NCI-H146 (cell line): Measurements from ENCODE around the gene GULP1.
A peak's percentile ranks its signal among the peaks of the same experiment; 100 is the strongest.

ENCODE experiments used
- DNase-seq: peaks from one replicate; lab custom pipeline; 2025; lab: John Stamatoyannopoulos, UW

Gene GULP1

GRCh38 chr2:188367164-188367563, 75.5 kb downstream of the GULP1 start:
- DNase-seq, result peak; percentile 96

- DNase-seq, result peak; percentile 66
These were observed 77.7 kb downstream of the GULP1 start for GRCh38 chr2:188369365-188369764.

GRCh38 chr2:188378371-188378950, 86.8 kb downstream of the GULP1 start:
- DNase-seq, result peak; percentile 31

GRCh38 chr2:188379748-188380147, 88.1 kb downstream of the GULP1 start:
- peak; percentile 21 for DNase-seq

GRCh38 chr2:188380280-188380679, 88.6 kb downstream of the GULP1 start:
- peak; percentile 20 for DNase-seq

GRCh38 chr2:188381614-188382013, 89.9 kb downstream of the GULP1 start:
- no peak for DNase-seq

GRCh38 chr2:188382107-188382506, 90.4 kb downstream of the GULP1 start:
- no peak for DNase-seq

GRCh38 chr2:188383158-188383557, 91.5 kb downstream of the GULP1 start:
- no peak for DNase-seq

GRCh38 chr2:188385857-188386256, 94.2 kb downstream of the GULP1 start:
- DNase-seq, result no peak

GRCh38 chr2:188388831-188389230, 97.2 kb downstream of the GULP1 start:
- no peak for DNase-seq

GRCh38 chr2:188391354-188391753, 99.7 kb downstream of the GULP1 start:
- no peak for DNase-seq

- DNase-seq, result no peak
These were observed 103.3 kb downstream of the GULP1 start for GRCh38 chr2:188394931-188395472.

- DNase-seq, result no peak
These were observed 104.4 kb downstream of the GULP1 start for GRCh38 chr2:188395903-188396689.

- no peak for DNase-seq
These were observed 107.5 kb downstream of the GULP1 start for GRCh38 chr2:188399159-188399558.

GRCh38 chr2:188403676-188404075, 112.0 kb downstream of the GULP1 start:
- DNase-seq, result no peak

GRCh38 chr2:188404341-188405004, 112.8 kb downstream of the GULP1 start:
- DNase-seq, result no peak

GRCh38 chr2:188406414-188406813, 114.7 kb downstream of the GULP1 start:
- DNase-seq, result no peak

GRCh38 chr2:188410504-188411235, 119.0 kb downstream of the GULP1 start:
- DNase-seq, result no peak

- no peak for DNase-seq
These were observed 120.5 kb downstream of the GULP1 start for GRCh38 chr2:188412190-188412589.

GRCh38 chr2:188414411-188414810, 122.7 kb downstream of the GULP1 start:
- no peak for DNase-seq

- no peak for DNase-seq
These were observed 123.4 kb downstream of the GULP1 start for GRCh38 chr2:188414869-188415753.
